HCT116 (cell line): ENCODE data around the gene CACNA1A. TPM values are rescaled to one million over a fixed set of nuclear protein-coding genes. Genes with fewer than 3 reads are reported as not detected.
"Not testable (repeated sequence)": the region's sequence is repeated elsewhere in the genome, so short reads cannot be mapped to it uniquely, and the experiment has no call there.

Experiments
- ATAC-seq: fragments of 200-7000 bp; cut with Tn5 transposase; 2 replicates; pipeline ENCODE4 v1.9.1; 2020; ENCODE audit warnings: mild to moderate bottlenecking, moderate library complexity
- BruUV-seq: library from RNA; stranded (reverse); fragments of 400-500 nt; replicated peaks from 2 replicates; lab custom pipeline; 2021; lab: Mats Ljungman, UMichigan
- CTCF ChIA-PET: fragments of 300-600 bp; sonication (Branson Sonifier 250); formaldehyde crosslinking; loops from one replicate; lab custom pipeline; 2021; ENCODE audit warnings: antibody characterized with exemption; lab: Charles Lee
- POLR2A ChIA-PET: fragments of 300-600, 350-600 bp; sonication (Branson Sonifier 250); formaldehyde crosslinking; loops from one replicate; lab custom pipeline; 2021; ENCODE audit warnings: antibody characterized with exemption; lab: Charles Lee
- RAD21 ChIA-PET, 2 experiments: fragments of 300-600 bp; sonication (Branson Sonifier 250); formaldehyde crosslinking; loops; one replicate each; lab custom pipeline; 2023; ENCODE audit warnings: low total read pairs in 2 of 2; ENCODE audit not compliant: uncharacterized antibody in 2 of 2, unreplicated experiment in 2 of 2, low non-redundant PET in 1 of 2; lab: Charles Lee
- DNase-seq: peaks from one replicate; pipeline ENCODE4 v3.0.0-alpha.2; 2010; ENCODE audit warnings: low read depth, low spot score
- H2AFZ ChIP-seq: fragments of 200-600 bp; shearing (Covaris generic), sonication (generic); 2 replicates; pipeline ENCODE4 v1.6.1; 2017; ENCODE audit warnings: low read depth, mixed run types, mixed read lengths, antibody characterized with exemption, low read length; ENCODE audit not compliant: poor library complexity, severe bottlenecking
- H3K27ac ChIP-seq: 2 replicates; pipeline ENCODE4 v1.5.1; 2012; ENCODE audit warnings: low read depth, low read length
- H3K27me3 ChIP-seq: fragments of 200-600 bp; sonication (generic); 2 replicates; pipeline ENCODE4 v1.6.1; 2016; ENCODE audit warnings: mixed run types, low read length, mixed read lengths; ENCODE audit not compliant: insufficient read depth
- H3K36me3 ChIP-seq, 2 experiments: fragments of 200-500 bp in 1 of 2; fragments of 200-600 bp in 1 of 2; sonication (Bioruptor generic) in 1 of 2; sonication (generic) in 1 of 2; 2 replicates each; pipeline versions ENCODE4 v1.5.1 to v1.6.1; 2014 to 2016; ENCODE audit warnings: low read length in 2 of 2, inconsistent platforms in 1 of 2, mixed read lengths in 1 of 2, mixed run types in 1 of 2; ENCODE audit not compliant: insufficient read depth in 2 of 2, control insufficient read depth in 1 of 2
- H3K4me1 ChIP-seq, 2 experiments: fragments of 200-600 bp in 1 of 2; sonication (generic) in 1 of 2; 2 replicates each; pipeline versions ENCODE4 v1.5.1 to v1.6.1; 2012 to 2017; ENCODE audit warnings: low read length in 2 of 2, inconsistent platforms in 1 of 2, mild to moderate bottlenecking in 1 of 2, mixed read lengths in 1 of 2, mixed run types in 1 of 2, moderate library complexity in 1 of 2; ENCODE audit not compliant: insufficient read depth in 2 of 2, control insufficient read depth in 1 of 2
- H3K4me2 ChIP-seq: fragments of 200-600 bp; sonication (generic); 2 replicates; pipeline ENCODE4 v1.6.1; 2017; ENCODE audit warnings: mixed run types, low read length, mixed read lengths
- H3K4me3 ChIP-seq, 2 experiments: fragments of 200-600 bp in 1 of 2; sonication (generic) in 1 of 2; replicated peaks in 1 of 2; 2 replicates each; pipeline ENCODE4 v1.5.1; 2011 to 2016; ENCODE audit warnings: low read length in 2 of 2, control low read depth in 1 of 2, low read depth in 1 of 2, mild to moderate bottlenecking in 1 of 2, mixed read lengths in 1 of 2, mixed run types in 1 of 2
- H3K79me2 ChIP-seq: fragments of 200-600 bp; sonication (generic); 2 replicates; pipeline ENCODE4 v1.6.1; 2017; ENCODE audit warnings: mild to moderate bottlenecking, mixed run types, low read length, moderate library complexity, mixed read lengths; ENCODE audit not compliant: insufficient read depth
- H3K9ac ChIP-seq: fragments of 200-600 bp; sonication (generic); 2 replicates; pipeline ENCODE4 v1.6.1; 2016; ENCODE audit warnings: low read length, mixed read lengths
- H3K9me2 ChIP-seq: fragments of 200-600 bp; sonication (generic), shearing (Covaris generic); 2 replicates; pipeline ENCODE4 v1.6.1; 2017; ENCODE audit warnings: mixed run types, mild to moderate bottlenecking, moderate library complexity; ENCODE audit not compliant: insufficient read depth
- H3K9me3 ChIP-seq, 2 experiments: fragments of 200-500 bp in 1 of 2; fragments of 200-600 bp in 1 of 2; sonication (Bioruptor generic) in 1 of 2; sonication (generic) in 1 of 2; 2 replicates each; pipeline ENCODE4 v1.6.1; 2014 to 2017; ENCODE audit warnings: low read length in 2 of 2, mixed read lengths in 2 of 2, inconsistent platforms in 1 of 2, low read depth in 1 of 2, mild to moderate bottlenecking in 1 of 2, mixed run types in 1 of 2, moderate library complexity in 1 of 2; ENCODE audit not compliant: control insufficient read depth in 1 of 2, insufficient read depth in 1 of 2
- H4K20me1 ChIP-seq: fragments of 200-600 bp; sonication (generic), shearing (Covaris generic); 2 replicates; pipeline ENCODE4 v1.6.1; 2017; ENCODE audit warnings: mixed run types, mild to moderate bottlenecking, moderate library complexity; ENCODE audit not compliant: insufficient read depth
- ELF1 ChIP-seq: IDR thresholded peaks from 2 replicates; pipeline ENCODE4 v1.6.1; 2012; ENCODE audit warnings: low read depth, borderline replicate concordance
- EZH2phosphoT487 ChIP-seq: fragments of 200-600 bp; IDR thresholded peaks from 2 replicates; pipeline ENCODE4 v1.6.1; 2018; ENCODE audit warnings: antibody characterized with exemption, borderline replicate concordance
- JUND ChIP-seq: IDR thresholded peaks from 2 replicates; pipeline ENCODE4 v1.6.1; 2012
- POLR2A ChIP-seq: IDR thresholded peaks from 2 replicates; pipeline ENCODE4 v1.7.0; 2011; ENCODE audit warnings: borderline replicate concordance; ENCODE audit not compliant: insufficient read depth, insufficient read length; ENCODE audit errors: extremely low read depth
- POLR2AphosphoS5 ChIP-seq: IDR thresholded peaks from 2 replicates; pipeline ENCODE4 v1.6.1; 2011; ENCODE audit warnings: mild to moderate bottlenecking, low read depth, low read length, moderate library complexity
- RAD21 ChIP-seq: IDR thresholded peaks from 2 replicates; pipeline ENCODE4 v1.6.1; 2012; ENCODE audit warnings: low read depth, mild to moderate bottlenecking
- SP1 ChIP-seq: IDR thresholded peaks from 2 replicates; pipeline ENCODE4 v1.6.1; 2012; ENCODE audit warnings: low read depth
- YY1 ChIP-seq: IDR thresholded peaks from 2 replicates; pipeline ENCODE4 v1.6.1; 2011; ENCODE audit warnings: low read length, low read depth, moderate library complexity, mild to moderate bottlenecking; ENCODE audit not compliant: insufficient replicate concordance; ENCODE audit errors: extremely low read depth
- intact Hi-C: fragments of 100-400 bp; cut with micrococcal nuclease; formaldehyde crosslinking; loops from 2 replicates; pipeline ENCODE4 v1.10.0; 2022
- total RNA-seq: library from RNA; stranded (reverse); gene quantifications from one replicate; pipeline ENCODE4 v1.2.1, GENCODE V29; 2021; ENCODE audit not compliant: unreplicated experiment
- TF ChIP-seq, protein P1 (sequence below): IDR thresholded peaks from 2 replicates; pipeline ENCODE4 v1.6.1; 2012
- TF ChIP-seq, protein P2 (sequence below), 3 experiments: fragments of 200-600 bp in 1 of 3; sonication (generic) in 1 of 3; IDR thresholded peaks in 2 of 3; conservative IDR thresholded peaks in 1 of 3; 2 replicates each; pipeline ENCODE4 v1.5.1; 2012 to 2017; ENCODE audit warnings: low read depth in 2 of 3, low read length in 2 of 3, antibody characterized with exemption in 1 of 3, borderline replicate concordance in 1 of 3, control low read depth in 1 of 3, mild to moderate bottlenecking in 1 of 3, mixed read lengths in 1 of 3, mixed run types in 1 of 3, moderate library complexity in 1 of 3; ENCODE audit not compliant: insufficient read depth in 1 of 3

Gene CACNA1A
- total RNA-seq, 1 experiment from 2014 or later, result 7.5 TPM

DNA sequence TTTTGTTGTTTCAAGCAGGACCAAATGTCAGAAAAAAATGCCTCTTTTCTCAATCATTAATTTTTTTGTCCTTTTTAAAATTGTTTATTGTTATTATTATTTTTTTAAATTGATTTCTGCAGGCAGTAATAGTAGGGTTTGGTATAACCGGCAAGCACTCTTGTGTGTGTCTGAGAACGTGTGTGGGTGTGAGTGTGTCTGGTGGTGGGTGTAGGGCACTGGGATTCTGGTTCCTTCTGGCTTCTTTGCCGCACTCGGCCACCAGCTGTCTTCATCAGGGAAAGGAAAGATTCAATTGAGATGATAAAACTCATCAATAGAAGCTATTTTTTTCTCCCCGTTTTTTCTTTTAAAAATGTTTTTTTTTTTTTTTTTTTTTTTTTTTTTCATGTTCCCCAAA lies 299.7 kb downstream of the CACNA1A start:
- no peak overlapping the region for H3K4me3 ChIP-seq
- no peaks in the 10 kb centered on the region for H3K9me3 ChIP-seq
- no peak for TF ChIP-seq EZH2phosphoT487
- TF ChIP-seq, protein P1, sequence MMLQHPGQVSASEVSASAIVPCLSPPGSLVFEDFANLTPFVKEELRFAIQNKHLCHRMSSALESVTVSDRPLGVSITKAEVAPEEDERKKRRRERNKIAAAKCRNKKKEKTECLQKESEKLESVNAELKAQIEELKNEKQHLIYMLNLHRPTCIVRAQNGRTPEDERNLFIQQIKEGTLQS, result no peak
- no peak for TF ChIP-seq JUND
- no peak for TF ChIP-seq YY1
- TF ChIP-seq POLR2A, result no peak
- no peak for TF ChIP-seq SP1
- no peak for TF ChIP-seq POLR2AphosphoS5
- no peak for TF ChIP-seq RAD21
- TF ChIP-seq, protein P2, sequence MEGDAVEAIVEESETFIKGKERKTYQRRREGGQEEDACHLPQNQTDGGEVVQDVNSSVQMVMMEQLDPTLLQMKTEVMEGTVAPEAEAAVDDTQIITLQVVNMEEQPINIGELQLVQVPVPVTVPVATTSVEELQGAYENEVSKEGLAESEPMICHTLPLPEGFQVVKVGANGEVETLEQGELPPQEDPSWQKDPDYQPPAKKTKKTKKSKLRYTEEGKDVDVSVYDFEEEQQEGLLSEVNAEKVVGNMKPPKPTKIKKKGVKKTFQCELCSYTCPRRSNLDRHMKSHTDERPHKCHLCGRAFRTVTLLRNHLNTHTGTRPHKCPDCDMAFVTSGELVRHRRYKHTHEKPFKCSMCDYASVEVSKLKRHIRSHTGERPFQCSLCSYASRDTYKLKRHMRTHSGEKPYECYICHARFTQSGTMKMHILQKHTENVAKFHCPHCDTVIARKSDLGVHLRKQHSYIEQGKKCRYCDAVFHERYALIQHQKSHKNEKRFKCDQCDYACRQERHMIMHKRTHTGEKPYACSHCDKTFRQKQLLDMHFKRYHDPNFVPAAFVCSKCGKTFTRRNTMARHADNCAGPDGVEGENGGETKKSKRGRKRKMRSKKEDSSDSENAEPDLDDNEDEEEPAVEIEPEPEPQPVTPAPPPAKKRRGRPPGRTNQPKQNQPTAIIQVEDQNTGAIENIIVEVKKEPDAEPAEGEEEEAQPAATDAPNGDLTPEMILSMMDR (IDR thresholded peaks at IDR 0.05 in 2 of 3, conservative IDR thresholded peaks at IDR 0.05 in 1 of 3; ENCODE audit: borderline replicate concordance in 1 of 3, insufficient read depth in 1 of 3, low read depth in 2 of 3, low read length in 2 of 3), result no peak
- no peak for TF ChIP-seq ELF1
- no peak for ATAC-seq
- CTCF ChIA-PET, result interaction anchor here (0.7 kb wide), 2 partner anchors 14 to 17 kb away, joined by 3 read pairs; no protein-coding TSS in a partner anchor
- RAD21 ChIA-PET, result interaction anchor here in 1 of 2 experiments (0.6 kb wide), 1 partner anchor 37 kb away, joined by 3 read pairs; no protein-coding TSS in a partner anchor
- H3K27me3 ChIP-seq, result no peaks in the 10 kb centered on the region
- no peak overlapping the region for H3K27ac ChIP-seq
- POLR2A ChIA-PET, result no interaction called here
- intact Hi-C loops, result no loop called here
- H3K4me2 ChIP-seq, result no peak overlapping the region
- no peaks in the 10 kb centered on the region for H3K36me3 ChIP-seq
- H2AFZ ChIP-seq, result no peak overlapping the region
- no peaks in the 10 kb centered on the region for H3K9me2 ChIP-seq
- H3K9ac ChIP-seq, result no peak overlapping the region
- peaks cover 0 to 5% of the 10 kb centered on the region in 2 experiments; a peak in 1 of 4 replicates for H3K4me1 ChIP-seq
- BruUV-seq, result no TSS peak
- no peak for DNase-seq
- no peaks in the 10 kb centered on the region for H4K20me1 ChIP-seq
- H3K79me2 ChIP-seq, result no peaks in the 10 kb centered on the region

DNA sequence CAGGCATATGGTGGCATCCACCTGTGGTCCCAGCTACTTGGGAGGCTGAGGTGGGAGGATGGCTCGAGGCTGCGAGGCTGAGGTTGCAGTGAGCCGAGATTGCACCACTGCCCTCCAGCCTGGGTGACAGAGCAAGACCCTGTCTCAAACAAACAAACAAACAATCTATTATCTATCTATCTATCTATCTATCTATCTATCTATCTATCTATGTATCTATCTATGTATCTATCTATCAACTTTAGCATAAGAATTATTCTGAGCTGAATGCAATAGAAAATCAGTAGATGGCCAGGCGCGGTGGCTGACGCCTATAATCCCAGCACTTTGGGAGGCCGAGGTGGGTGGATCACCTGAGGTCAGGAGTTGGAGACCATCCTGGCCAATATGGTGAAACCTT lies 304.2 kb downstream of the CACNA1A start:
- intact Hi-C loops, H3K4me2 ChIP-seq: not testable (repeated sequence)

More for the DNA sequence above, 304.2 kb downstream of the CACNA1A start:
- H3K9me3 ChIP-seq, H3K27ac ChIP-seq, H3K27me3 ChIP-seq, H3K9ac ChIP-seq, H3K9me2 ChIP-seq, ATAC-seq, POLR2A ChIA-PET, DNase-seq, H3K79me2 ChIP-seq, H3K4me1 ChIP-seq, CTCF ChIA-PET, H2AFZ ChIP-seq, H3K36me3 ChIP-seq, BruUV-seq, H3K4me3 ChIP-seq, H4K20me1 ChIP-seq: not testable (repeated sequence)
- RAD21 ChIA-PET, result interaction anchor here in 1 of 2 experiments (0.6 kb wide), 1 partner anchor 11 kb away, joined by 3 read pairs; no protein-coding TSS in a partner anchor
